CD4-positive, alpha-beta T cell treated with Interleukin-17A for 4 hours (primary cell): ENCODE data around the gene KPNA6.
"Not testable (repeated sequence)": the region's sequence is repeated elsewhere in the genome, so short reads cannot be mapped to it uniquely, and the experiment has no call there.

ENCODE experiments used
- DNase-seq: peaks from one replicate; pipeline ENCODE4 v3.0.0-alpha.2; 2020; ENCODE audit warnings: mixed read lengths

Gene KPNA6

GRCh38 chr1:32100807-32101708 is 6.8 kb upstream of the KPNA6 start:
- no peak for DNase-seq

- DNase-seq: no peak
These were observed 3.7 kb upstream of the KPNA6 start for GRCh38 chr1:32104127-32104526.

GRCh38 chr1:32105338-32105737 is 2.5 kb upstream of the KPNA6 start:
- DNase-seq: no peak

GRCh38 chr1:32106663-32107275 is 1.1 kb upstream of the KPNA6 start:
- no peak for DNase-seq

- DNase-seq: no peak
These were observed 3.3 kb downstream of the KPNA6 start for GRCh38 chr1:32111040-32111623.

- DNase-seq: no peak
These were observed 3.9 kb downstream of the KPNA6 start for GRCh38 chr1:32111789-32112188.

- DNase-seq: peak; percentile 7
These were observed 5.0 kb downstream of the KPNA6 start for GRCh38 chr1:32112806-32113375.

GRCh38 chr1:32113436-32113835 is 5.6 kb downstream of the KPNA6 start:
- not testable (repeated sequence) for DNase-seq

- DNase-seq: no peak
These were observed 6.6 kb downstream of the KPNA6 start for GRCh38 chr1:32114420-32114819.

- no peak for DNase-seq
These were observed 7.6 kb downstream of the KPNA6 start for GRCh38 chr1:32115496-32115895.

- no peak for DNase-seq
These were observed 8.7 kb downstream of the KPNA6 start for GRCh38 chr1:32116531-32116930.

- no peak for DNase-seq
These were observed 14.3 kb downstream of the KPNA6 start for GRCh38 chr1:32122151-32122550.

GRCh38 chr1:32123361-32123760 is 15.5 kb downstream of the KPNA6 start:
- DNase-seq: not testable (repeated sequence)

GRCh38 chr1:32125313-32125712 is 17.5 kb downstream of the KPNA6 start:
- DNase-seq: no peak

GRCh38 chr1:32126770-32127169 is 18.9 kb downstream of the KPNA6 start:
- no peak for DNase-seq

GRCh38 chr1:32127409-32128198 is 19.7 kb downstream of the KPNA6 start:
- DNase-seq: no peak

- DNase-seq: no peak
These were observed 20.6 kb downstream of the KPNA6 start for GRCh38 chr1:32128479-32128878.

- DNase-seq: no peak
These were observed 21.1 kb downstream of the KPNA6 start for GRCh38 chr1:32128964-32129363.

- not testable (repeated sequence) for DNase-seq
These were observed 26.1 kb downstream of the KPNA6 start for GRCh38 chr1:32133950-32134280.

GRCh38 chr1:32137111-32137510 is 29.3 kb downstream of the KPNA6 start:
- DNase-seq: no peak

- DNase-seq: no peak
These were observed 31.1 kb downstream of the KPNA6 start for GRCh38 chr1:32138965-32139364.

- DNase-seq: no peak
These were observed 34.8 kb downstream of the KPNA6 start for GRCh38 chr1:32142446-32143301.
